RWPE2 (cell line): ENCODE measurements around the gene HDAC4.

Source experiments
- ATAC-seq: fragments of 200-7000 bp; cut with Tn5 transposase; 3 replicates; pipeline ENCODE4 v1.9.1; 2021; ENCODE audit warnings: low read depth
- DNase-seq: peaks from one replicate; pipeline ENCODE4 v3.0.0-alpha.2; 2020; ENCODE audit warnings: low spot score
- H3K27ac ChIP-seq: fragments of 450-650 bp; 2 replicates; pipeline ENCODE4 v1.5.1; 2017; ENCODE audit warnings: mild to moderate bottlenecking; ENCODE audit not compliant: poor library complexity, severe bottlenecking
- H3K27me3 ChIP-seq: fragments of 250-450 bp; sonication (Bioruptor Pico); 2 replicates; pipeline ENCODE4 v1.5.1; 2021; ENCODE audit warnings: mild to moderate bottlenecking, moderate library complexity; ENCODE audit not compliant: insufficient read depth, poor library complexity, severe bottlenecking
- H3K36me3 ChIP-seq: fragments of 250-450 bp; sonication (Bioruptor Pico); 2 replicates; pipeline ENCODE4 v1.5.1; 2020; ENCODE audit warnings: low read depth, mild to moderate bottlenecking, moderate library complexity
- H3K4me1 ChIP-seq: fragments of 250-450 bp; sonication (Bioruptor Pico); 2 replicates; pipeline ENCODE4 v1.5.1; 2021; ENCODE audit warnings: mild to moderate bottlenecking, moderate library complexity; ENCODE audit not compliant: insufficient read depth, poor library complexity, severe bottlenecking
- H3K4me3 ChIP-seq: fragments of 250-450 bp; sonication (Bioruptor Pico); 2 replicates; pipeline ENCODE4 v1.5.1; 2021; ENCODE audit warnings: mild to moderate bottlenecking, moderate library complexity; ENCODE audit not compliant: severe bottlenecking
- H3K9me3 ChIP-seq: fragments of 250-450 bp; sonication (Bioruptor Pico); 2 replicates; pipeline ENCODE4 v1.5.1; 2021; ENCODE audit warnings: mild to moderate bottlenecking, moderate library complexity; ENCODE audit not compliant: severe bottlenecking
- TF ChIP-seq, protein P1 (sequence below): fragments of 450-650 bp; IDR thresholded peaks from one replicate; pipeline ENCODE4 v1.5.1; 2017; ENCODE audit warnings: mild to moderate bottlenecking, moderate library complexity; ENCODE audit not compliant: poor library complexity, severe bottlenecking

The HDAC4 gene

DNA sequence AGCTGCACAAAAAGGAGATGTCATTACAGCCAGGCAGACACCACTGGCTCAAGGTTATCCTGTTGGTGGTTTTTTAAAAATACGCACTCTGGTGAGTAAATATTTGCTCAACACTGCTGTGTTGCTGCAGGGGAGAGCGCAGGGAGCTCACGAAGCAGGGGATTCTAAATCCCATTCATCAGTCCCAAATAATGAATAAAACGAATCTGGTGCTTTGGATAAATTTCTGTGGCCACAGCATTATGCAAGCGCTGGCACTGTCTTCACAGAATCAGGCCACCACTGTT is 256.2 kb downstream of the HDAC4 start:
- TF ChIP-seq, protein P1, sequence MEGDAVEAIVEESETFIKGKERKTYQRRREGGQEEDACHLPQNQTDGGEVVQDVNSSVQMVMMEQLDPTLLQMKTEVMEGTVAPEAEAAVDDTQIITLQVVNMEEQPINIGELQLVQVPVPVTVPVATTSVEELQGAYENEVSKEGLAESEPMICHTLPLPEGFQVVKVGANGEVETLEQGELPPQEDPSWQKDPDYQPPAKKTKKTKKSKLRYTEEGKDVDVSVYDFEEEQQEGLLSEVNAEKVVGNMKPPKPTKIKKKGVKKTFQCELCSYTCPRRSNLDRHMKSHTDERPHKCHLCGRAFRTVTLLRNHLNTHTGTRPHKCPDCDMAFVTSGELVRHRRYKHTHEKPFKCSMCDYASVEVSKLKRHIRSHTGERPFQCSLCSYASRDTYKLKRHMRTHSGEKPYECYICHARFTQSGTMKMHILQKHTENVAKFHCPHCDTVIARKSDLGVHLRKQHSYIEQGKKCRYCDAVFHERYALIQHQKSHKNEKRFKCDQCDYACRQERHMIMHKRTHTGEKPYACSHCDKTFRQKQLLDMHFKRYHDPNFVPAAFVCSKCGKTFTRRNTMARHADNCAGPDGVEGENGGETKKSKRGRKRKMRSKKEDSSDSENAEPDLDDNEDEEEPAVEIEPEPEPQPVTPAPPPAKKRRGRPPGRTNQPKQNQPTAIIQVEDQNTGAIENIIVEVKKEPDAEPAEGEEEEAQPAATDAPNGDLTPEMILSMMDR: no peak
- Histone ChIP-seq H3K27me3 (no peaks in the 10 kb centered on the region), H3K36me3 (peaks cover 4% of the 10 kb centered on the region; the same call in 1 of the 2 replicates), H3K4me1 (no peaks in the 10 kb centered on the region), H3K4me3 (no peak overlapping the region), H3K27ac (no peak overlapping the region), H3K9me3 (no peaks in the 10 kb centered on the region)
- DNase-seq: no peak
- ATAC-seq: no peak

DNA sequence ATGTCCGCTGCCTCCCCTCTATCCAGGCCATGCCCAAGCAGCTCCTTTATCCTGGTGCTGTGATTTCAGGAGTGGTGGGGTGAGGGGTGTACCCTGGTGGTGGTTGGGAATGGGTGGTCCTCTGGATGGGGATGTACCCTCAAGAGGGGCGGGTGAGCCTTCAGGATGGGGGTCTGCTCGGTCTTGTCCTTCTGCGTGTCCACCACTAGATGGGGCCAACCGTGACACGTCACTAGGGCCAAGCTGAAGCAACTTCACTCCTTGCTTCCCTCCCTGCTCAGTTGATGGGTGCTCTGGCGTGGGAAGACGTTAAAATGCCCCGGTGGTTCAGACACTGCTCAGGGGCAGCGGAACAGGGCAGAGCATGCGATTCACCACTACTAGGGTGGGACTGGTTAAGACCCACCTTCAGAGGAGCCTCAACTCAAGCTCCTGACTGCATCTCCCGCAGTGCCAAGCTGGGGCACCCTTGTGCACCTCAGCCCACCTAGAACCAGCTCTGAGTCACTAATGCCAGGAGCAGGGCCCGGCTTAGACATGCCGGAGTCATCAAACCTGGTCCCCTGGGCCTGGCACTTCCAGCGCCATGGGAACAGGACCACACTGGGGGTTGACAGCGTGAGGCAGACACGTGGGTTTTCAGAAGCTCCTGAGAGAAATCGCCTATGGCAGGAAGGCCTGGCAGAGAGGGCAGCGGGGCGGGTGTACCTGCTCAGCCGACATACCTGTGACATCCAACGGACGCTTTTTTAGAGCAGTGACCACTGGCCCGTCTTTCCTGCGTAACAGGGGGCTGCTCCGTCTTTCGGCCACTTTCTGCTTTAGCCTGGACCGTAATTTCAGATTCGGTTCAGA is 256.7 kb downstream of the HDAC4 start:
- Histone ChIP-seq H3K4me3 (no peak overlapping the region), H3K27ac (no peak overlapping the region), H3K27me3 (no peaks in the 10 kb centered on the region), H3K4me1 (no peaks in the 10 kb centered on the region), H3K9me3 (no peaks in the 10 kb centered on the region), H3K36me3 (peaks cover 4% of the 10 kb centered on the region; the same call in 1 of the 2 replicates)
- no peak for DNase-seq
- TF ChIP-seq, protein P1: peak; percentile 50
- no peak for ATAC-seq

DNA sequence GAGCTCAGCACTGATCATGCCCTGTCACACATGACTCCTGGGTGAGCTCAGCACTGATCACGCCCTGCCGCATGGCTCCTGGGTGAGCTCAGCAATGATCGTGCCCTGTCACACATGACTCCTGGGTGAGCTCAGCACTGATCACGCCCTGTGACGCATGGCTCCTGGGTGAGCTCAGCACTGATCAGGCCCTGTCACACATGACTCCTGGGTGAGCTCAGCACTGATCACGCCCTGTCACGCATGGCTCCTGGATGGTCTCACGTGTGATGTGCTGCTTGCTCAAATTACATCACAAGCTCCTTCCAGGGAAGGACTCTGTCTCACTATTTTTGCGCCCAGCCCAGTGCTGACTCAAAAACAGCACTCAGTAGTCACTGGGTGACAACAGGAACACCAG is 258.0 kb downstream of the HDAC4 start:
- H3K9me3 ChIP-seq: no peaks in the 10 kb centered on the region
- no peak for ATAC-seq
- no peak overlapping the region for H3K27ac ChIP-seq
- DNase-seq: no peak
- H3K4me3 ChIP-seq: no peak overlapping the region
- peaks cover 4% of the 10 kb centered on the region; the same call in 1 of the 2 replicates for H3K36me3 ChIP-seq
- no peaks in the 10 kb centered on the region for H3K4me1 ChIP-seq
- TF ChIP-seq, protein P1: no peak
- no peaks in the 10 kb centered on the region for H3K27me3 ChIP-seq

DNA sequence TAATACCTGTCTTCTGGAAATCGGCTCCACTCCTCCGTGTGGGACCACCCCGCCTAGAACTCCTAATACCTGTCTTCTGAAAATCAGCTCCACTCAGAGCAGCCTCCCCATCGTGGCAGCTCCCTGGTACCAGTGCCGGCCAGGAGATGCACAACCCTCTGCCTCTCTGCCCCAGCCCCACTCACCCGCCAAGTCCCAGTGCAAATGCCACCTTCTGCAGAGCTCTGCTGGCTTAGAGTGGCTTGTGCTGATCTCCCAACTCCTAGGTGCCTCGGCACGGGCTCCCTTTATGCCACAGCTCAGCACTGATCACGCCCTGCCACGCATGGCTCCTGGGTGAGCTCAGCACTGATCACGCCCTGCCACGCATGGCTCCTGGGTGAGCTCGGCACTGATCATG is 258.5 kb downstream of the HDAC4 start:
- peaks cover 4% of the 10 kb centered on the region; the same call in 1 of the 2 replicates for H3K36me3 ChIP-seq

More for the DNA sequence above, 258.5 kb downstream of the HDAC4 start:
- H3K4me3 ChIP-seq: no peak overlapping the region
- ATAC-seq (no peak), DNase-seq (no peak)
- TF ChIP-seq, protein P1: no peak
- H3K27me3 ChIP-seq: no peaks in the 10 kb centered on the region
- no peaks in the 10 kb centered on the region for H3K9me3 ChIP-seq
- no peaks in the 10 kb centered on the region for H3K4me1 ChIP-seq
- H3K27ac ChIP-seq: no peak overlapping the region
